ENCODE results near the gene ECD. TPM values are rescaled to one million over a fixed set of nuclear protein-coding genes. Genes with fewer than 3 reads are reported as not detected.

ECD gene
- total and polyA plus RNA-seq, 5 experiments from 2014 or later = 19.9 to 36.0 (median 31.5) TPM

GRCh38 chr10:73182568-73182967, 14.8 kb upstream of the ECD start:
- Mint-ChIP-seq H3K36me3 (peaks cover 20 to 65% (median 32%) of the 10 kb centered on the region in 3 donors), H3K9me3 (peaks cover 0 to 3% (median 0%) of the 10 kb centered on the region in 9 donors), H3K27me3 (no peaks in the 10 kb centered on the region), H3K4me1 (peaks cover 0 to 4% (median 0%) of the 10 kb centered on the region in 4 donors), H3K27ac (no peak overlapping the region), H3K4me3 (no peak overlapping the region)
- ATAC-seq (no peak), DNase-seq (no peak)
- POLR2A ChIA-PET = interaction anchor here (0.6 kb wide), 1 partner anchor 1006 kb away, joined by 3 read pairs; no protein-coding TSS in a partner anchor

- Mint-ChIP-seq H3K4me1 (peaks cover 0 to 4% (median under 1%) of the 10 kb centered on the region in 4 donors), H3K9me3 (no peaks in the 10 kb centered on the region), H3K27ac (no peak overlapping the region), H3K36me3 (peaks cover 0 to 25% (median 15%) of the 10 kb centered on the region in 3 donors), H3K27me3 (no peaks in the 10 kb centered on the region), H3K4me3 (no peak overlapping the region)
- no peak for DNase-seq
- POLR2A ChIA-PET = no interaction called here
- no peak for ATAC-seq
Observed at GRCh38 chr10:73174148-73174925, 6.5 kb upstream of the ECD start.

GRCh38 chr10:73172867-73173266, 5.1 kb upstream of the ECD start:
- no peak overlapping the region for H3K4me3 Mint-ChIP-seq
- DNase-seq (no peak), ATAC-seq (no peak)
- no peak overlapping the region for H3K27ac Mint-ChIP-seq
- peaks cover 7 to 11% (median 9%) of the 10 kb centered on the region in 4 donors for H3K4me1 Mint-ChIP-seq
- POLR2A ChIA-PET = no interaction called here
- H3K9me3 Mint-ChIP-seq = no peaks in the 10 kb centered on the region
- H3K36me3 Mint-ChIP-seq = peaks cover 0 to 14% (median 10%) of the 10 kb centered on the region in 3 donors
- H3K27me3 Mint-ChIP-seq = no peaks in the 10 kb centered on the region

- Mint-ChIP-seq H3K9me3 (no peaks in the 10 kb centered on the region), H3K27ac (peak overlapping the region in 4 of 10 donors; percentile 43 to 64 (median 54)), H3K4me1 (peaks cover 25 to 39% (median 38%) of the 10 kb centered on the region in 4 donors), H3K27me3 (no peaks in the 10 kb centered on the region), H3K4me3 (peak overlapping the region in 7 of 10 donors; percentile 33 to 97 (median 47)), H3K36me3 (peaks cover 0 to 11% (median 0%) of the 10 kb centered on the region in 3 donors)
- POLR2A ChIA-PET = interaction anchor here (0.7 to 1.5 kb wide), 4 partner anchors 11 to 498 kb away, joined by 3 to 6 read pairs (median 4); partner anchors contain the start of genes DNAJC9 and P4HA1
- ATAC-seq (no peak), DNase-seq (no peak)
Observed at GRCh38 chr10:73169320-73169719, 1.5 kb upstream of the ECD start.

DNA sequence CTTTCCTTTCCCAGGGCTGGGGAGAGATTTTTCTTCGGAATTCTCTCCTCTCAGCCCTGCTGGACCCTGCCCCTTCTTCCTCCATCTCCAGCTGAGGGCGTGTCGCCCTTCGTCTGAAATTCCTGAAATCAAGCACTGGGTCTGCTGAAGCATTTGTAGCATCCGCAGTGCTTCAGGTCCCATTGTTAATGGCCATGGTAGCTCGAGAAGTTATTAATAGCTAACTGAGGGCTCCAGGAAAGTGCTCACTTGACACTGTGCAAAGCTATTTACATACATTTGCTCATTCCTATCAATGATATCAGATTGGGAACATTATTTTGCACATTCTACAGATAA, 626 bp upstream of the ECD start:
- peak overlapping the region; percentile 82 to 100 (median 98) for H3K27ac Mint-ChIP-seq
- H3K27me3 Mint-ChIP-seq = no peaks in the 10 kb centered on the region
- H3K4me3 Mint-ChIP-seq = peak overlapping the region; percentile 87 to 100 (median 100)
- ATAC-seq = peak in 1 of 2 donors; percentile 10
- POLR2A ChIA-PET = interaction anchor here (0.6 to 1.5 kb wide), 3 partner anchors 72 to 323 kb away, joined by 5 to 6 read pairs (median 6); partner anchors contain the start of genes DNAJC9 and P4HA1
- peaks cover 25 to 45% (median 44%) of the 10 kb centered on the region in 4 donors for H3K4me1 Mint-ChIP-seq
- DNase-seq = no peak
- peaks cover 0 to 15% (median 0%) of the 10 kb centered on the region in 3 donors for H3K36me3 Mint-ChIP-seq
- H3K9me3 Mint-ChIP-seq = no peaks in the 10 kb centered on the region

DNA sequence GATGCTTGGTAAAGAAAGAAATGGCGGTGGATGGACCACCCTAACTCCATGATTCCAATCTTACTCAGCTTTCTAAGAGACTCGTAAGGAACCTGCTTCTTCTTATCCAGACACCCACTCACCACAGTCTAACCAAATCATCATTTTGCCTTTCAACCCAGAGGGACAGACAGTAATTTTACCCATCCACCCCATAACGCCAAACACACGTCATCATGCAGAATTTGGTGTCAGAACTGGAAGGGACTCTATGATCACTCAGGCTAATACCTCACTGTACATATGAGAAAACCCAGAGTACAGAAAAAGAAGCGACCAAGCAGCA, 388 bp downstream of the ECD start:
- Mint-ChIP-seq H3K27ac (peak overlapping the region; percentile 97 to 100 (median 100)), H3K4me3 (peak overlapping the region; percentile 97 to 100 (median 100)), H3K27me3 (no peaks in the 10 kb centered on the region), H3K9me3 (no peaks in the 10 kb centered on the region), H3K36me3 (peaks cover 0 to 22% (median 0%) of the 10 kb centered on the region in 3 donors), H3K4me1 (peaks cover 27 to 54% (median 52%) of the 10 kb centered on the region in 4 donors)
- ATAC-seq (no peak), DNase-seq (peak in 2 of 10 donors; percentile 1 to 31)
- POLR2A ChIA-PET = interaction anchor here (0.6 to 1.0 kb wide), 2 partner anchors 25 to 57 kb away, joined by 3 to 7 read pairs; partner anchors contain the start of gene NUDT13

- H3K9me3 Mint-ChIP-seq = no peaks in the 10 kb centered on the region
- H3K4me3 Mint-ChIP-seq = peak overlapping the region; percentile 97 to 100 (median 100)
- H3K27ac Mint-ChIP-seq = peak overlapping the region; percentile 97 to 100 (median 100)
- no peaks in the 10 kb centered on the region for H3K27me3 Mint-ChIP-seq
- H3K36me3 Mint-ChIP-seq = peaks cover 0 to 26% (median 0%) of the 10 kb centered on the region in 3 donors
- no peak for DNase-seq
- POLR2A ChIA-PET = interaction anchor here (0.6 to 1.0 kb wide), 2 partner anchors 24 to 56 kb away, joined by 3 to 7 read pairs; partner anchors contain the start of gene NUDT13
- peaks cover 30 to 58% (median 55%) of the 10 kb centered on the region in 4 donors for H3K4me1 Mint-ChIP-seq
- no peak for ATAC-seq
Observed at GRCh38 chr10:73166972-73167371, 836 bp downstream of the ECD start.

DNA sequence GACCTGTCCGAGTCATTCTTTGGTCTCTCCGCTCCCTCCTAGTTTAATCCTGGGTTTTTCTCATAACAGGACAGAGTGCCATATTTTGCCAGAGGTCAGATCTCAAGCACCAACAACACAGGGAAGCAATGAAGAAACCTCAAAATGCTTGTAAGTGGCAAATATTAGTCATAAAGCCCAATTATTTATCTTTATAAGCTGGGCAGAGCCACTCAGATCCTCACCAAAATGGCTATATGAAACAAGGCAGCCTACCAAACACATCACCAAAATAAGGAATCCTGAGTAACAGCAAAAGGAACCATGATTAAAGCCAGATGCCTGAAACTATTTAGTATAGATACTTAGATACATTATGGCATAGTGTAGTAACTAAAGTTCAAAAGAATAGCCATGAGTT, 4.7 kb downstream of the ECD start:
- Mint-ChIP-seq H3K9me3 (no peaks in the 10 kb centered on the region), H3K27me3 (no peaks in the 10 kb centered on the region), H3K27ac (peak overlapping the region in 3 of 10 donors; percentile 15 to 65 (median 47)), H3K36me3 (peaks cover 0 to 48% (median 0%) of the 10 kb centered on the region in 3 donors), H3K4me1 (peaks cover 42 to 70% (median 68%) of the 10 kb centered on the region in 4 donors), H3K4me3 (peak overlapping the region in 4 of 10 donors; percentile 23 to 69 (median 33))
- DNase-seq (no peak), ATAC-seq (no peak)
- POLR2A ChIA-PET = interaction anchor here (0.5 kb wide), 1 partner anchor 879 kb away, joined by 4 read pairs; no protein-coding TSS in a partner anchor

DNA sequence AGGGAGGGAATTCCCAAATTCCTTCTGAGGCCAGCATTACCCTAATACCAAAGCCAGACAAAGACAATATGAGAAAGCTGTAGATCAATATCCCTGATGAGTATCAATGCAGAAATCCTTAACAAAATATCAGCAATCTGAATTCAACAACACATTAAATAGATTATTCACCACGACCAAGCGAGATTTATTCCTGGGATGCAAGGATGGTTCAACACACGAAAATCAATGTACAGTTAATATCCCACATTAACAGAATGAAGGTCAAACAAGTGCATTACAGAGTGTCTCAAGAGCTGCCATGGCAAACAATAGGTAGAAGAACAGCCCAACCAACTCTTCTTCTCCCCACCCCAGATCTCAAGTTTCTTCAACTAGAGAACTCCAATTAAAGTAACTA, 6.1 kb downstream of the ECD start:
- H3K9me3 Mint-ChIP-seq = no peaks in the 10 kb centered on the region
- peak overlapping the region in 5 of 10 donors; percentile 8 to 27 (median 18) for H3K4me3 Mint-ChIP-seq
- no peaks in the 10 kb centered on the region for H3K27me3 Mint-ChIP-seq
- DNase-seq (no peak), ATAC-seq (no peak)
- peaks cover 33 to 57% (median 54%) of the 10 kb centered on the region in 4 donors for H3K4me1 Mint-ChIP-seq
- H3K27ac Mint-ChIP-seq = peak overlapping the region in 5 of 10 donors; percentile 14 to 67 (median 53)
- peaks cover 0 to 58% (median under 1%) of the 10 kb centered on the region in 3 donors for H3K36me3 Mint-ChIP-seq
- POLR2A ChIA-PET = no interaction called here

DNA sequence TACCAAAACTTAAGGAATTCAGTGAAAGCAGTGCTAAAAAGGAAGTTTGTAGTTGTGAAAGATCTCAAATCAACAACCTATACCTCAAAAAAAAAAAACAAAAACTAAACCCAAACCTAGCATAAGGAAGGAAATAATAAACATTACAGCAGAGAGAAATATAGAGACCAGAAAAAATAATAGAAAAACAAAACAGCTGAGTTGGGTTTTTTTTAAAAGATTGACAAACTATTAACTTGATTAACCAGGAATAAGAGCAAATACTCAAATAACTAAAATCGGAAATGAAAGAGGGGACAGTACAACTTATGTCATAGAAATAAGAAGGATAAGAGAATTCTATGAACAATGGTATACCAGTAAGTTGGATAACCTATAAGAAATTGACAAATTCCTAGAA, 6.7 kb downstream of the ECD start:
- Mint-ChIP-seq H3K4me1 (peaks cover 28 to 51% (median 48%) of the 10 kb centered on the region in 4 donors), H3K27me3 (no peaks in the 10 kb centered on the region), H3K27ac (peak overlapping the region in 4 of 10 donors; percentile 19 to 73 (median 46)), H3K36me3 (peaks cover 0 to 61% (median 5%) of the 10 kb centered on the region in 3 donors), H3K4me3 (peak overlapping the region in 1 of 10 donors; percentile 3), H3K9me3 (no peaks in the 10 kb centered on the region)
- DNase-seq (no peak), ATAC-seq (no peak)
- POLR2A ChIA-PET = no interaction called here

DNA sequence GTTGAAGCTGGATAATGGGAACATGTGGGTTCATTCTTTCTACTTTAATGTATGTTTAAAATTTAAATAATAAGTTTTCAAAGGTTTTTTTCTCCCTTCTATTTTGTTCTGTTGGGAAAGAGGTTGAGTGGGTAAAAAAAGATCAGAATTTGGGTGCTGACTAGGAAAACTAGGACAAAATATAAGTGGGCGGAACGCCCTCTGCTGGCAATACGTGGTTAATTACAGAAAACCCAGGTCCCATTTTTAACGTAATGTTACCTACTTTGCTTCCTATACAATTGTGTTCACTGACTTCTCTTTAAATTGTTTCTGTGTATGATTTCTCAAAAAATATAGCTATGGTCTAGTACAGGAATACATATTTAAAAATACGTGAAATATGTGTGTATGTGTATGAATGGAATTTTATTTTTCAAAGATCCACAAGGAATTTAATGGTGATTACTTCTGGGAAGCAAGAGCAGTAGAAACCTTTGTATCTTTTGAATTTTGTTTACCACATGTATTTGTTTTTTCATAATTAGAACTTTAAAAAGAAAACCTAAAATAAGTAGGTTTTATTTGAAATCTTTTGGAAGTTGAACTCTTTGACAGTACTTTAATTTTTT, 8.7 kb downstream of the ECD start:
- no peaks in the 10 kb centered on the region for H3K9me3 Mint-ChIP-seq
- POLR2A ChIA-PET = interaction anchor here (1.1 to 1.6 kb wide), 2 partner anchors 62 to 63 kb away, joined by 3 to 5 read pairs; partner anchors contain the start of gene P4HA1
- peak overlapping the region in 6 of 10 donors; percentile 14 to 72 (median 51) for H3K27ac Mint-ChIP-seq
- DNase-seq (peak; percentile 23 to 78 (median 55)), ATAC-seq (peak; percentile 71 to 73)
- H3K27me3 Mint-ChIP-seq = no peaks in the 10 kb centered on the region
- H3K4me3 Mint-ChIP-seq = no peak overlapping the region
- H3K4me1 Mint-ChIP-seq = peaks cover 22 to 40% (median 38%) of the 10 kb centered on the region in 4 donors
- peaks cover 0 to 69% (median 14%) of the 10 kb centered on the region in 3 donors for H3K36me3 Mint-ChIP-seq

DNA sequence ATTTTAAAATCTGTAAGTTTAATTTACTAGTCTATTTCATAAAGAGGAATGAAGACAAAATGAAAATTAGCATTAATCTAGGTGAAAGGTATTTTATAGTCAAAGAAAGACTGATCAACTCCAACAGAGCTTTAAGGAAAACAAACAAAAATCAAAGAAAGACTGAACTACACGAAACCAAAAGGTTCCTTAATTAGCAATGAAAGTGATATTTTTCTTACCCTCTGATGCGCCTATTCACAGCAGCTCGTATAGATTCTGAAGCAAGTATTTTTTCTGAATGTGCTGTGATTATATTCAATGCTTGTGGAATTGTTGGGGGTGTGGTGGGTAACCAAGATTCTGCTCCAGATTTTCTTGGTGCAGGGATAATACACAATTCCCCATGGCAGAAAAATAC, 11.8 kb downstream of the ECD start:
- POLR2A ChIA-PET = no interaction called here

More for the DNA sequence above, 11.8 kb downstream of the ECD start:
- Mint-ChIP-seq H3K4me3 (no peak overlapping the region), H3K4me1 (peaks cover 8 to 16% (median 10%) of the 10 kb centered on the region in 4 donors), H3K27ac (no peak overlapping the region), H3K27me3 (no peaks in the 10 kb centered on the region), H3K36me3 (peaks cover 4 to 73% (median 25%) of the 10 kb centered on the region in 3 donors), H3K9me3 (no peaks in the 10 kb centered on the region)
- DNase-seq (no peak), ATAC-seq (no peak)
